Heart left ventricle (tissue), 13 donors: ENCODE measurements around the gene TPD52L1.

Experiments used
- POLR2A ChIP-seq, 2 donors: fragments of 450-650 bp; IDR thresholded peaks; one replicate each; pipeline ENCODE4 v1.6.1; 2017; ENCODE audit warnings: antibody characterized with exemption in 2 of 2, mild to moderate bottlenecking in 2 of 2, moderate library complexity in 2 of 2
- TF ChIP-seq, protein P1 (sequence below), 12 donors: fragments of 200-600 bp; sonication (generic) in 4 of 12; IDR thresholded peaks; one replicate each; pipeline versions ENCODE4 v1.5.0 to v1.8.0; 2018 to 2022; ENCODE audit warnings: antibody characterized with exemption in 12 of 12, mild to moderate bottlenecking in 5 of 12
- donor health status: ischemic (EF 13 %, LVEDD 7.1; RV severe dilation, severe dysfunction).
- donor health status: DM: no; HTN: yes; CAD: no.
- donor health status: DM: no; HTN: no; CAD: no.
- donor health status: ischemic (EF 25% LVEDD 6.9; RV normal size, moderate dysfunction).
- donor health status: ischemic (EF 25% LVEDD 5.7; RV mildly dilated, moderate dysfunction).
- donor health status: ischemic (EF 35%, LVEDD 5.7; RV mildly dilated, moderate dysfunction).
- donor health status: nonischemic (EF 11% LVEDD 7.7; RV severe dilation, severe dysfunction).
- donor health status: DM: yes; HTN: yes; CAD: no.
- donor health status: PGD.
- donor health status: ischemic (EF 29% LVEDD 5.4; RV normal size, mild dysfunction).
- donor health status: nonischemic (EF 23%, LVEDD 6.1; RV moderate dilation, normal function).

DNA sequence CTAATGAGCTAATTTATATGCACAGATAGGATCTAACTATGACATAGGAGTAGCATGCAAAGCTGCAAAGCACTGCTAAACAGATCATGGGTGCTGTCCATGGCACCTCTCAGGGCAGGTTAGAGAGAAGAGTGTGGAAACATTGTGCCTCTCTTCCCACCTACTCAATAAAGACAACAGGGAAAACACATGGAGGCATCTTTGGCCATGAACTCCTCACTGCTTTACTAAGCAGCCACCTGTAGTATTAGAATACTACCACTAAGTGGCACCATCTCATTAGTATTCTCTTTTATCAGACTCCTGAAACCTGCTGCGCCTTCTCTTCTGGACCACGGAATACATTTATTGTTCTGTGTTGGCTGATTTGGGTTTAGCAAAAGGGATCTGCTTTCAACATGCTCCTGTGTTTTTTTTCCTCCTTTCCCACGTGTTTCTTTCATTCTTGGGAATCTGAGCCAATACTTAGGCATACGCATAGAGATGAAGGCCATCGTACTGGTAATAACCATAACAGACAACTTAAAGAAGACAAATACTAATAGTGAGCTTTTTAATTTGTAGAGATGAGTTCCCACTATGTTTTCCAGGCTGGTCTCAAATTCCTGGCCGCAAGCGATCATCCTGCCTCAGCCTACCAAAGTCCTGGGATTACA is 157.5 kb downstream of the TPD52L1 start:
- TF ChIP-seq POLR2A (IDR thresholded peaks at IDR 0.05), result no peak
- TF ChIP-seq, protein P1, sequence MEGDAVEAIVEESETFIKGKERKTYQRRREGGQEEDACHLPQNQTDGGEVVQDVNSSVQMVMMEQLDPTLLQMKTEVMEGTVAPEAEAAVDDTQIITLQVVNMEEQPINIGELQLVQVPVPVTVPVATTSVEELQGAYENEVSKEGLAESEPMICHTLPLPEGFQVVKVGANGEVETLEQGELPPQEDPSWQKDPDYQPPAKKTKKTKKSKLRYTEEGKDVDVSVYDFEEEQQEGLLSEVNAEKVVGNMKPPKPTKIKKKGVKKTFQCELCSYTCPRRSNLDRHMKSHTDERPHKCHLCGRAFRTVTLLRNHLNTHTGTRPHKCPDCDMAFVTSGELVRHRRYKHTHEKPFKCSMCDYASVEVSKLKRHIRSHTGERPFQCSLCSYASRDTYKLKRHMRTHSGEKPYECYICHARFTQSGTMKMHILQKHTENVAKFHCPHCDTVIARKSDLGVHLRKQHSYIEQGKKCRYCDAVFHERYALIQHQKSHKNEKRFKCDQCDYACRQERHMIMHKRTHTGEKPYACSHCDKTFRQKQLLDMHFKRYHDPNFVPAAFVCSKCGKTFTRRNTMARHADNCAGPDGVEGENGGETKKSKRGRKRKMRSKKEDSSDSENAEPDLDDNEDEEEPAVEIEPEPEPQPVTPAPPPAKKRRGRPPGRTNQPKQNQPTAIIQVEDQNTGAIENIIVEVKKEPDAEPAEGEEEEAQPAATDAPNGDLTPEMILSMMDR (IDR thresholded peaks at IDR 0.05), result peak; percentile 75 to 91 (median 82)
